NT2/D1 (cell line): ENCODE data around the gene LGALS7B.
"Not testable (repeated sequence)": the region's sequence is repeated elsewhere in the genome, so short reads cannot be mapped to it uniquely, and the experiment has no call there.

Experiments
- DNase-seq: peaks from one replicate; pipeline ENCODE4 v3.0.0-alpha.2; 2011; ENCODE audit warnings: low read depth, low spot score
- H3K27me3 ChIP-seq: 2 replicates; pipeline ENCODE4 v1.6.0; 2011; ENCODE audit warnings: mild to moderate bottlenecking; ENCODE audit not compliant: insufficient read length, insufficient read depth
- H3K36me3 ChIP-seq: 2 replicates; pipeline ENCODE4 v1.6.1; 2011; ENCODE audit warnings: mild to moderate bottlenecking, low read length, mixed read lengths; ENCODE audit not compliant: insufficient read depth, insufficient read length
- H3K4me1 ChIP-seq: 2 replicates; pipeline ENCODE4 v1.5.1; 2011; ENCODE audit not compliant: insufficient read depth, insufficient read length
- H3K4me3 ChIP-seq: 2 replicates; pipeline ENCODE4 v1.5.1; 2011; ENCODE audit warnings: low read depth; ENCODE audit not compliant: insufficient read length
- H3K9ac ChIP-seq: 2 replicates; pipeline ENCODE4 v1.6.0; 2011; ENCODE audit warnings: low read depth; ENCODE audit not compliant: insufficient read length
- H3K9me3 ChIP-seq: 2 replicates; pipeline ENCODE4 v1.5.1; 2011; ENCODE audit warnings: mild to moderate bottlenecking, low read length; ENCODE audit not compliant: insufficient read depth
- SUZ12 ChIP-seq: IDR thresholded peaks from 2 replicates; pipeline ENCODE4 v1.6.1; 2011; ENCODE audit not compliant: insufficient read length, insufficient read depth; ENCODE audit errors: extremely low read depth
- YY1 ChIP-seq: IDR thresholded peaks from 2 replicates; pipeline ENCODE4 v1.6.1; 2011; ENCODE audit not compliant: insufficient read length, insufficient read depth
- ZNF274 ChIP-seq: IDR thresholded peaks from 2 replicates; pipeline ENCODE4 v1.6.1; 2011; ENCODE audit warnings: mild to moderate bottlenecking, low read depth, low read length

LGALS7B gene

DNA sequence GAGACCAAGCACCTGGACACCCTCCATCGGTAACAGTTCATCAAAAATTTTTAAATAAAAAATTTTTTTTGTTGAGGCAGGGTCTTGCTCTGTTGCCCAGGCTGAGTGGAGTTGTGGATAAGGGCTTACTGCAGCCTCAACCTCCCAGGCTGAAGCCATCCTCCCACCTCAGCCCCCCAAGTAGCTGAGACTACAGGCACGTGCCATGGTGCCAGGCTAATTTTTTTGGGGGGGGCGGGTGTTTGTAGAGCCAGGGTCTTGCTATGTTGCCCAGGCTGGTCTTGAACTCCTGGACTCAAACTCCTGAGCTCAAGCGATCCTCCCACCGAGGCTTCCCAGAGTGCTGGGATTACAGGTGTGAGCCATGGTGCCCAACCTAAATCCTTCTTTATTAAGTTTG, 4.7 kb downstream of the LGALS7B start:
- no peak for TF ChIP-seq YY1
- TF ChIP-seq ZNF274: no peak
- TF ChIP-seq SUZ12: no peak
- H3K36me3 ChIP-seq: no peaks in the 10 kb centered on the region
- H3K4me3 ChIP-seq: no peak overlapping the region
- H3K9ac ChIP-seq: no peak overlapping the region
- H3K4me1 ChIP-seq: no peaks in the 10 kb centered on the region
- H3K27me3 ChIP-seq: no peaks in the 10 kb centered on the region
- no peak for DNase-seq
- H3K9me3 ChIP-seq: peaks cover under 1% of the 10 kb centered on the region; the same call in 1 of the 2 replicates

DNA sequence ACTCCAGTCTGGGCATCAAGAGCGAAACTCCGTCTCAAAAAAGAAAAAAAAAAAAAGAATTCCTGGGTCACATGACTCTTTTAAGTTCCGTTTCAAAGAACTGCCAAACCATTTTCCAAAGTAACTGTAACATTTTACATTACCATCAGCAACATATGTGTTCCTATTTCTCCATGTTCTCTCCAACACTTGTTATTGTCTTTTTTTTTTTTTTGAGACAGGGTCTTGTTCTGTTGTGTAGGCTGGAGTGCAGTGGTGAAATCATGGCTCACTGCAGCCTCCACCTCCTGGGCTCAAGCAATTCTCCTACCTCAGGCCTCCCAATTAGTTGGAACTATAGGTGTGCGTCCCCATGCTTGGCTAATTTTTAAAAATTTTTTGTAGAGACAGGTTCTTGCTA, 6.5 kb downstream of the LGALS7B start:
- H3K9me3 ChIP-seq: peaks cover 6% of the 10 kb centered on the region; the same call in 1 of the 2 replicates
- no peaks in the 10 kb centered on the region for H3K36me3 ChIP-seq
- H3K27me3 ChIP-seq: no peaks in the 10 kb centered on the region
- no peak overlapping the region for H3K4me3 ChIP-seq
- no peak for TF ChIP-seq ZNF274
- no peak for TF ChIP-seq SUZ12
- TF ChIP-seq YY1: no peak
- no peak overlapping the region for H3K9ac ChIP-seq
- no peak for DNase-seq
- no peaks in the 10 kb centered on the region for H3K4me1 ChIP-seq

DNA sequence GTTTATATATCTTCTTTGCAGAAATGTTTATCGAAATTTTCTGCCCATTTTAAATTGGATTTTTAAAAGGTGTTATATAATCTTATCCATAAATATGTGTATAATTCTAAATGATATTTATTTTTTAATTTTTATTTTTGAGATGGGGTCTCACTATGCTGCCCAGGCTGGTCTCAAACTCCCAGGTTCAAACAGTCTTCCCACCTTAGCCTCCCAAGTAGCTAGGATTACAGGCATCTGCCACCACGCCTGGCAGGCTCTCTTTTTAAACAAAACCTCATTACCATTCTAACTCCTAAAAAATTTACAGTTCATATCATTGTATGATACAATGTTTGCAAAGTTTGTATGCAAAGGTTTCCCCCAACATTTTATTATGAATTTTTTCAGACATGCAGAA, 7.2 kb downstream of the LGALS7B start:
- Histone ChIP-seq H3K9me3 (peaks cover 6% of the 10 kb centered on the region; the same call in 1 of the 2 replicates), H3K36me3 (no peaks in the 10 kb centered on the region), H3K27me3 (no peaks in the 10 kb centered on the region), H3K4me3 (no peak overlapping the region), H3K9ac (no peak overlapping the region), H3K4me1 (no peaks in the 10 kb centered on the region)
- no peak for DNase-seq
- no peak for TF ChIP-seq SUZ12
- TF ChIP-seq YY1: no peak
- no peak for TF ChIP-seq ZNF274

DNA sequence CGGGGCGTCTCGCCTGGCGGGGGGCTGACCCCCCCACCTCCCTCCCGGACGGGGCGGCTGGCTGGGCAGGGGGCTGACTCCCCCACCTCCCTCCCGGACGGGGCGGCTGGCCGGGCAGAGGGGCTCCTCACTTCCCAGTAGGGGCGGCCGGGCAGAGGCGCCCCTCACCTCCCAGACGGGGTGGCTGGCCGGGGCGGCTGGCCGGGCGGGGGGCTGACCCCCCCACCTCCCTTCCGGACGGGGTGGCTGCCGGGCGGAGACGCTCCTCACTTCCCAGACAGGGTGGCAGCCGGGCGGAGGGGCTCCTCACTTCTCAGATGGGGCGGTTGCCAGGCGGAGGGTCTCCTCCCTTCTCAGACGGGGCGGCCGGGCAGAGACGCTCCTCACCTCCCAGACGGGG, 8.8 kb downstream of the LGALS7B start:
- H3K4me3 ChIP-seq: not testable (repeated sequence)

DNA sequence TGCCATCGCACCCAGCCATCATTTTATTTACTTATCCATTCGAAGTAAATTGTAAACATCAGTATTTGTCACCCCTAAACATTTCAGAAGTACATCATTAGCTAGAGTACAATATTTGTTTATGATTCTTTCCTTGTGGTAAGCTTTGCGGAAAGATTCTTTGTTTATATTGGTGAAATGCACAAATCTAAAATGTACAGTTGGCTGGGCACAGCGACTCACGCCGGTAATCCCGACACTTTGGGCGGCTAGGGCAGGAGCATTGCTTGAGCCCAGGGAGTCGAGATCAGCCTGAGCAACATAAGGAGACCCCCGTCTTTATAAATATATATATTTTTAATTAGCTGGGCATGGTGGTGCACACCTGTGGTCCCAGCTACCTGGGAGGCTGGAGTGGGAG, 10.1 kb downstream of the LGALS7B start:
- Histone ChIP-seq H3K4me1 (no peaks in the 10 kb centered on the region), H3K4me3 (no peak overlapping the region), H3K36me3 (no peaks in the 10 kb centered on the region), H3K27me3 (no peaks in the 10 kb centered on the region), H3K9me3 (peaks cover 6% of the 10 kb centered on the region; the same call in 1 of the 2 replicates), H3K9ac (no peak overlapping the region)
- no peak for TF ChIP-seq YY1
- TF ChIP-seq ZNF274: no peak
- no peak for TF ChIP-seq SUZ12
- no peak for DNase-seq

More for the DNA sequence above, 8.8 kb downstream of the LGALS7B start:
- H3K9me3 ChIP-seq, H3K36me3 ChIP-seq, H3K4me1 ChIP-seq, H3K9ac ChIP-seq, H3K27me3 ChIP-seq, DNase-seq: not testable (repeated sequence)

DNA sequence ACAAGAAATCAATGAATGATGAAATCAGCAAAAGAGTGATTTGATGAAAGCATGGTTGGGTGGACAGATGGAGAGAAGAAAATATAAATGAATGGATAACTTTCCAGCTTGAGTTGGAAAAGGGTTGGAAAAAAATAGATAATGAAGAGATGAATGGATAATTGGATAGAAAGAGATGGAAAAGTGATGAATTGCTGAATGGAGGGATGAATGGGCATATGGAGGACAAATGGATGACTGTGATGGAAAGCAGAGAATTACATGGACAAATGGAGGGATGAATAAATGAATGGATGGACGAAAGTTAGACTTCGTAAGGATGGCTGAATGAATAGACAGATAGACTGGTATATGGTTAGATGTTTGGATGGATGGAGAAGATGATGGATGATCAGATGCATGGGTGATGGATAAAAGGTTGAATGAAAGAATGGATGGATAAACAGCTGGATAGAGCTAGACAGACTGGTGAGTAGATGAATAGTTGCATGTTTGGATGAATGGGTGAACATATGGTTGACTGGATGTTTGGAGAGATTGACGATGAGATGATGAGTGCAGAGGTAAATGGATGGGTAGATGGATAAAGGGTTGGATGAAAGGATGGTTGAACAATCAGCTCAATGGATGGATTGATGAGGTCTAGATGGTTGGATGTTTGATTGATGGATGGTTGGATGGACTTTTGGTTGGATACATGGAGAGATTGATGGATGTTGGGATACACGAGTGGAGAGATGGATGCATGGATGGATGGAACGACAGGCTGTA, 11.8 kb downstream of the LGALS7B start:
- Histone ChIP-seq H3K9ac (no peak overlapping the region), H3K4me1 (no peaks in the 10 kb centered on the region), H3K4me3 (no peak overlapping the region), H3K36me3 (no peaks in the 10 kb centered on the region), H3K27me3 (no peaks in the 10 kb centered on the region), H3K9me3 (peaks cover 6% of the 10 kb centered on the region; the same call in 1 of the 2 replicates)
- no peak for DNase-seq
- no peak for TF ChIP-seq YY1
- no peak for TF ChIP-seq SUZ12
- TF ChIP-seq ZNF274: no peak

DNA sequence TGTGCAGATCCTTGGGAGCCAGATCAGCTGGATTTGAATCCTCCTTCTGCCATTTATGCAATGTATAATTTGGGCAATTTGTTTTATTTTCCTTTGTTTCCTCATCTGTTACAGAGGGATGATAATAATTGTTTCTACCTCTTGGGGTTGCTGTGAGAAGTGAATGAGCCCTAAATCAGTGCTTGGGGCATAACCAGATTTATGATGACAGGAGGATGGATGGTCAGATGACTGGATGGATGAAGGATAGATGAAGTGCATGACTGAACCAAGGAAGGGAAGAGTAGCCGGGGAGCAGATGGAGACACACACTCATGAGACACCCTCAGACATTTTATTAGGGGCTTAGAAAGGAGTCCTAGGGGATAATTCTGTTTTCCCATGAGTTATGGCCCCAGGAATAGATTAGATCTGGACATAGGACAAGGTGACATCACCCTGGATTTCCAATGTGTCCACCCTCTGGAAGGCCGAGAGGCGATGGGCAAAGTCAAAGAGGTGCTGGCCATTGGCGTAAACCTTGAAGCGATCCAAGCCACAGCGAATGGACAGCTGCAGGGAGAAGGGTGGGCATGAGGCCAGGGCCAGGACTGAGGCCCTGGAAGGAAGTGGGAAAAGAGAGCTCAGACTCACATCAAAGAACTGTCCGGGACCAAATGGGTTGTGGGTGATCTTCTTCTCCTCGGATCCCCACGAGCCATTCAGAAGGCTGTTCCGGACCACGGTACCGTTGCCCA, 12.5 kb downstream of the LGALS7B start:
- H3K4me3 ChIP-seq: no peak overlapping the region
- no peaks in the 10 kb centered on the region for H3K36me3 ChIP-seq
- no peak overlapping the region for H3K9ac ChIP-seq
- H3K9me3 ChIP-seq: peaks cover 6% of the 10 kb centered on the region; the same call in 1 of the 2 replicates
- H3K4me1 ChIP-seq: no peaks in the 10 kb centered on the region
- DNase-seq: no peak
- TF ChIP-seq YY1 (no peak), ZNF274 (no peak), SUZ12 (no peak)
- H3K27me3 ChIP-seq: no peaks in the 10 kb centered on the region
